ENCODE data around the gene CDHR3. TPM values are rescaled to one million over a fixed set of nuclear protein-coding genes. Genes with fewer than 3 reads are reported as not detected.

Gene CDHR3
- total RNA-seq, 1 donor from 2014 or later: 16.1 TPM

- no peak for DNase-seq
Observed at GRCh38 chr7:106026101-106026500, 63.0 kb downstream of the CDHR3 start.

DNA sequence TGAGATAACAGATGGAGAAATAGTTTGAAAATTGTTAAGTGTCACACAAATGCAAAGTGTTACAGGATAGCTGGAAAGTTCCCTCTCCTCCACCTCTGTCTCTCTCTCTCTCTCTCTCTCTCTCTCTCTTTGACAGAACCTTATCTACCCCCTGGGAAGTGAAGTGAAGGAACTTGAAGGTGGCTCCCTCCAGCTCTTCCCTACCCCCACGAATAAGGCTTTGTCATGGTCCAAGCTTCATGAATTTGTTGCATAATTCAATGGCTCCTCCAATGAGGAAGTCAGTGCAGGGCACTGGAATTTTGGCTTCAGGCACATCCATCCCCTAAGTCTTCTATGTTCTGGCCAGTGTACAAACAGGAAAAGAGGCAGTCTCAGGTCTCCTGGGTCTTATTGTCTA lies 66.4 kb downstream of the CDHR3 start:
- DNase-seq: no peak

DNA sequence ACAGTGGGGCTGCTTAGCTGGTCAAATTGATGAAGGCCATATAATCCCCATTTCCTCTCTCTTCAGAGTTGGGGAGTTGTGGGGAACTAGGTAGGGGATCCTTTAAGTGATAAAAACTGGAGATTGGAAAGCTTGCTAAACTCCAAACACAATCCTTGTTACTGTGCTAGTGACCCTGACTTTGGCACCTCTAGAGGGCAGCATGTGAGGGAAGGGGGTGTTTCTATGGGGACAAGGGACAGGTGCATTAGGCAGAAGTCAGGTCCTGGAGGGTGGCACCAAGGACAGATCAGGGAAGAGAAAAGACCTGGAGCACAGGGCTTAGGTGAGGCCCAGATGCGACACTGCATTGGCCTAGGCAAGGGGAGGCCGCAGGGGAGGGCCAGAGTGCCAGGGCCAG lies 66.9 kb downstream of the CDHR3 start:
- DNase-seq: no peak

- peak; percentile 53 for DNase-seq
Observed at GRCh38 chr7:106031300-106032035, 68.4 kb downstream of the CDHR3 start.

- no peak for DNase-seq
Observed at GRCh38 chr7:106032295-106032694, 69.2 kb downstream of the CDHR3 start.

DNA sequence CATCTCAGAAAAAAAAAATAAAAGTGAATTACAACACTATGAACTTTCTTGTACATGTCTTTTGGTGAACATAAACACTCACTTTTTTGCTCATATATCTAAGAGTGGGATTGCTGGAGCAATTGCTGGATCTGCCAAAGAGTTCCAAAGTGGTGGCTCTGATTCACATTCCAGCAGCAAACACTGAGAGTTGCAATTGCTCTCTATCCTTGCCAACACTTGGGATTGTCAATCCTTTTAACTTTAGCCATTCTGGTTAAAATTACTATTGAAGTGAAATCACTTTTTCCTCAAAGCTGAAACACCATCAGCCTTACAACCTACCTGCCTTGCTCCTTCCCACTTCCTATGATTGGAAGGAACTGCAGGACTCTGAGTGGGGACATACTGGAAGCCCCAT lies 70.7 kb downstream of the CDHR3 start:
- no peak for DNase-seq

DNA sequence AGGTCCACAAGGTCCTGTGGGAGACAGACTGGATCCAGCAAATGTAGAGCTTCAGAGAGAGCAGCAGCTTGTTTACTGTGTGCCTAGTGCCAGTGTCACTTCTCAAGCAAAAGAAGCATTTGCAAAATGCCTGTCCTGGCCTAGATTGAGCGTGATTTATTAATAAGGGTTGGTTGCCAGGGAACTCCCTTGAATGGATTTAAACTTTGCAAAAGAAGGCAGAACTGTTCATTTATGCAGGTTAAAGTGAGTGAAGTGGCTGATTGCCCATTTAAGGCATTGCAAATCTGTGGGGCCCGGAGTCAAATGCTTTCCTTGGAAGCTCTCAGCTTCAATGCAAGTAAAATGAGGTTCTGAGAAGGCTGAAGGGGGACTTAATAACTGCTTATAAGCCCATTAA lies 71.3 kb downstream of the CDHR3 start:
- no peak for DNase-seq

DNA sequence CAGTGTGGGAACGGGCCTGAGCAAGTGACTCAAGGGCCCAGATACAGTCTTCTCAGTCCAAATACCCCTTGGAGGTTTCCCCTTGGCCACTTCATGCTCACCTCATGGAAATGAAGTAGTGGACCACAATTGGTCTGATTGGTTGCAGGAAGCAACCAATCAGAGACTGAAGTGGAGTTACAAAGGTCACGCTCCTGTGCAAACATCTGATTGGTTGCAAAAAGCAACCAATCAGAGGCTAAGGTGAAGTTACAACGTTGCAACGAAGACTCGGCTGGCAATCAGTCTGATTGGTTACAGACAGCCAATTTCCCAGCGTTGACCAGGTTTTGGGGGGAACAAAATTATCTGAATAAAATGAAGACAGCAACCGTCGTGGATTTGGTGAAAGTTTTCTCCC lies 72.5 kb downstream of the CDHR3 start:
- no peak for DNase-seq

GRCh38 chr7:106036004-106036403 lies 72.9 kb downstream of the CDHR3 start:
- no peak for DNase-seq

DNA sequence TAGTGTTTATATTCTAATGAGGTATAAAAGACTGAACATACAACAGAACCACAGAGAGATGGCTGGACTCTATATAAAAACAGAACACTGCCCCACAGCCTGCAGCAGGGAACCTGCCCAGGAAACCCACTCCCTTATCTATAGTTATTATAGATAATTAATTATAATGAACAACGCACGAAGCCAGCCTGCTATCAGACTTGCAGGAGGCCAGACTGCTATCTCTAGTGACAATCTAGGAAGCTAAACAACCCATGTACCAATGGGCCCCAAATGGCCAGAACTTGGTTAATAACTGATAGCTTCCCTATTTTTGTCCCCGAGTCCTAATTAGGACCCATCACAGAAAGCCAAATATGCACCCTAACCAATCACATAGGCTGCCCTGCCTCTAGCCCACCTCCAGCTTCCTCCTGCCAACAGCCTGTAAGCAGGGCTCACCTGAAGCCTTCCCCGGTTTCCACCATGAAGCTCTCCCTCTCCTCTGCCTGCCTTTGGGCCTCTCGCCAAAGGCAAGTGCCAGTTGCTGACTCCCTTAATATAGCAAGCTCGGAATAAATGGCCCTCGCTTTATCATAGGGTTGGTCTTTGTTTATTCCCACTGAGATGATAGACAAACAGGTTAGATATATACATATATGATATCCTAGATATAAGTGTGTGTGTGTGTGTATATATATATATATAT lies 74.6 kb downstream of the CDHR3 start:
- no peak for DNase-seq

DNA sequence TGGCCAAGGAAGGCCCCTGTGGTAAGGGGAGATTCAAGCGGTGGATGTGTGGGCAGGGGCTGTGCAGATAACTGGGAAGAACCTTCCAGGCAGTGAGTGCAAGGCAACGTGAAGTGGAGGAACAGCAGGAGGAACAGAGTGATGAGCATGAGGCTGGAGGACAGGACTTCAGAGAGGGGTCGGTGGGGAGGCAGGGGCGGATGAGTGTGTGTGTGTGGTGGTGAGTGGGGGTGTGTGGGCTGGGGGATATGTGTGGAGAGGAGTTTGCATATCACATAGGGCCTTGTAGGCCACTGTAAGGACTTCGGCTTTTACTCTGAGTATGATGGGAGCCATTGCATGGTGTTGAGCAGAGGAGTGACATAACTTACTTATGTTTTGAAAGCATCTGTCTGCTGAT lies 75.2 kb downstream of the CDHR3 start:
- DNase-seq: no peak

DNA sequence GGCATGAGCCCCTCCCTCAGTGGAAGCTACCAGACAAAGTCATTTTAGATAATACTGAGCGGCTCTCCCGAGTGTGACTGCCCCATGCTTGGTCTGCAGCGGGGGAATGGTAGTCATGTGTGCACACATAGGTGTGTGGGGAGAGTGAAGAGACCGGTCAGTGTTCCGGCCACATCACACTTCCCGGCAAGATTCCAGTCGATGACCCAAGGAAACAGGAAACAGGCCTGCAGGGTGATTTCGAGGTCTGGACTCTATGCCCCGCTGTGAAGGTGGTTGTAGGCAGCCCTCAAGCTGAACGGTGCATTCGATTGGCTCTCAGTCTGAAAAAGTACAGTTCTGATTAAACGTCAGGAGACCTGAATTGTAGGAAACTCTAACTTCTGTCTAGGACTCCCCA lies 75.9 kb downstream of the CDHR3 start:
- DNase-seq: no peak

- DNase-seq: no peak
Observed at GRCh38 chr7:106039486-106040060, 76.5 kb downstream of the CDHR3 start.

DNA sequence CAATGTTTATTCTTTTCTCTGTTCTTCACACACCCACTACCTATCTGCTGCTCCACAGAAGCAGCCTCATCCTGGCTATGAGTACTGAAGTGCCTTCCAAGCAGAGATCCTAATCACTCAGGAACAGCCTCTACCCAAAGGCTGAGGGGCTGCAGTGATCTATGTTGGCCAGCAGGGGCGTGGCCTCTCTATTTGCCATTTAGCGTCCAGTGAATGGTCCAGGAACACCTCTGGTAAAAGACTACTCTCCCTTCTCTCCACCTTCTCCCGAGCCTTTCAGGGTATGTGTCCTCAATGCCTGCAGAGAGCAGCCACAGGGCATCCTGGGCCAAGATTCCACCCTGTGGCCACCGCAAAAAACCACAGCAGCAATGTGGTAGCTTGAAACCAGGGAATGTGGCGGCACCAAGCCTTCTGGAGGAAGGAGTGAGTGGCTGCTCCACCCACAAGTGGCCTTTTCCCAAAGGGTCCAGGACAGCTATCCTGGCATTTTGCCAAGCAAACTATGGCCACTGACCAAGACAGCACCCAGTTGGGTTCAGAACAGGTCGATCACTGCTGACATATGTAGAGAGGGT lies 78.2 kb downstream of the CDHR3 start:
- peak; percentile 10 for DNase-seq

DNA sequence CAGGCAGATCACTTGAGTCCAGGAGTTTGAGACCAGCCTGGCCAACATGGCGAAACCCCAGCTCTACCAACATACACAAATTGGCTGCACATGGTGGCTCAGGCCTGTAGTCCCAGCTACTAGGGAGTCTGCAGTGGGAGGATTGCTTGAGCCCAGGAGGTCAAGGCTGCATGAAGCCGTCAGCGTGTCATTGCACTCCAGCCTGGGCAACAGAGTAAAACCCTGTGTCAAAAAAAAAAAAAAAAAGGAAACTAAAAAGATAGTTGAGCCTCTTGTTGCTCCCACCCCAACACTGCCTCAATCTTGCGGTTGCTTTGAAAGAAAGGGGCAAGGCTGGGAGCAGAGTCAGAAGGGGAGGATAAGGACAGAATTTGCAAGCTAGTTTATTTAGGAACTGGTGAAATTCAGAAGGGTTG lies 79.1 kb downstream of the CDHR3 start:
- DNase-seq: no peak

DNA sequence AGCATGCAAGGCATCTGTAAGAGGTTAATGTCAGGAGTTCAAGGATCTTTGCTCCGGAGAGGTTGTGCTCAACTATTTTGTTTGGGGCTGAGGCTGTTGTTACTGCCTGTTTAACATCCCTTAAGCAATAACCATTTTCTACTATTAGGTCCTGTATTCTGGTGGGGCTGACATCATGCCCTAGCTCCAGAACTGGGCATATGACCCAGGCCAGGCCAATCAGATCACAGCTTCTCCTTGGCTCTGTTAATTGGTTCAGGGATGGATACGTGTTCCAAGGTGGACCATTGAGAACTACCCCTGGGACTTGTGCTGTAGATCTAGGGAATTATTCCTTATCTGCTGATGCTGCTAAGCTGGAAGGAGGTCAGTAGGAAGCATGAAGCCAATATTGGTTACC lies 82.1 kb downstream of the CDHR3 start:
- DNase-seq: no peak

GRCh38 chr7:106045586-106045985 lies 82.5 kb downstream of the CDHR3 start:
- DNase-seq: no peak

DNA sequence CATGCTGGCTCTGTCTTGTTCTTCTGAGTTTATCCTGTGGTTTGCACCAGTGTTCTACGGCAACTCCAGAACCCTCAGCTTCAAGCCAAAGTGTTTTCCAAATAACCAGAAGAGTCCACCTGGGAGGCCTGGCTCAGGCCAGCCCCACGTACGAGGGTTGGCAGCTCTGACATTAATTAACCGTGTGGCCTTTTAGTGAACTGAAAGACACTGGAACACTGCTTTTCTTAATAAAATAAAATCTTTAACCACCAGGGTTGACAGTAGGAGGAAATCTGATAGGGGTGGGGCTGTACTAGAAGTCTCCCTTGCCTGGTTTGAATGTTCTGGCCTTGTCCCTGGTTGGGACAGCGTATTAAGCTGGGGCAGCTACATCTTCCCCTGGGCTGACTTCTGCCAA lies 84.1 kb downstream of the CDHR3 start:
- no peak for DNase-seq

DNA sequence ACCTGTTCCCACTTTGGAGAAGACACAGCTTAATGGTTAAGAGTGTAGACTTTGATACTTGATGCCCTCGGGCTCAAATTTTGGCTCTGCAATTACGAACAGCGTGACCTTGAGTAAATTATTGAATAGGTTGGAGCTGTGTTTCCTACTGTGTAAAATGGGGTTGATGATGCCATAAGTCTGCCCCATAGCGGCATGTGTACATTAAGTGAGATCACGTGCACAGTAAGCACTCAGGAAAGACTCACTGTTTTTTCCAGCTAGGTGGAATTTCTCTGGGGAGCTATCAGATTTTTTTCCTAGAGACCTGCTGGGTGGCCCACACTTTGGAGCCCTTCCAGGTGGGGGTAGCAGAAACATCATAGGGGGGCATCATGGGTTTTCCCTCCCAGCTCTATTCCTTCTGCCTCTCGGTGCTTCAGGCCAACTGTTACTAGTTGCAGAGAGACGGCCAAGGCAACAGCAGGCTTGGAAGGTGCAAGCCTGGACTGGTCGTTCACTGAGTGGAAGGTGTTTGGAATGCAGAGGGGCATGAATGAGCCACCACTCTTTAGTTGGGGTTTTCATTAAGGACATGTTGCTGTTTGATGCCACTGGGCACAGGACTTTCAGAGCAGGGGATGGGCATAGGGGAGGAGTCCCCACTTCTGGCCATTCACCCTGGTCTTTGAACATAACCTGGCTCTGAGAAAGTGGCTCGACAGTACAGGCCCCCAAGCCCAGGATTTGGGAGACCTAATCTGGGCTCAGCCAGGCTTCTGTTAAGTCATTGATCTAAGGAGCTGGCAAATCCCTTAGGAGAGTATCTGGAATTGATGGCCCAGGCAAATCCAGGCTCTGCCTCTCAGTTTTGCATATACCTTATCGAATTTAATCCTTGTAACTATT lies 85.0 kb downstream of the CDHR3 start:
- no peak for DNase-seq

GRCh38 chr7:106048706-106049020 lies 85.6 kb downstream of the CDHR3 start:
- DNase-seq: no peak

DNA sequence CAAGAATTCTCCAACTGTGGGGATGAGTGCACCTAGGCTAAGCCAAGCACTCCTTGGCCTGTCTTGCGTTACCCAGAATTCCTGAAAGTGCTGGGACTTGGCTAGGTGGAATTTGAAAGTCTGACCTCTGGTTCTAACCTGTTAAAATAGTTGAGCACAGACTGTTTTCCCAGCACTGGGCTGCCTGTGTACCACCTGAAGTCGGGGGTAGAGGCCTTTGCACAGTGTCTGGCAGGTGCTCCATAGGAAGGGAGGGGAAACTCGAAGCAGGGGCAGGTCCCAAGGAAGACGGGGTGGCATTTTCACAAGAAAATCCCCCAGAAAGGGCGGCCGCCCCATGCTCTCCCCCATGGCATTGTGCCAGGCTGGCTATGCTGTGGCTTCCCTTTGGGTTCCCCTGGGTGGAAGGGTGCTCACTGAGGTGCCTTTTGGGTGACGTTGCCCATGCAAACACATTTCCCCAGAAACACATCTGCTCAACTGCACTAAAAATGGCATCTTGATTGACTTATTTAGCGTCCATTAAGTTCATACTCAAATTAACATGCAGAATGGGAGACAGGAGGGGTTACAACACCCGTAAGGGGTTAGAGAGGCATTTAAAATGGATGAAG lies 86.2 kb downstream of the CDHR3 start:
- no peak for DNase-seq

All from occipital lobe (tissue), 2 donors.